ENCODE data around the gene GRIK2.
"Not testable (repeated sequence)": the region's sequence is repeated elsewhere in the genome, so short reads cannot be mapped to it uniquely, and the experiment has no call there.

GRIK2 gene

GRCh38 chr6:101633081-101633480, 239.6 kb downstream of the GRIK2 start:
- no peak for DNase-seq (ENCODE audit: low read depth)

GRCh38 chr6:101638865-101639264, 245.4 kb downstream of the GRIK2 start:
- DNase-seq (ENCODE audit: low read depth) = not testable (repeated sequence)

DNA sequence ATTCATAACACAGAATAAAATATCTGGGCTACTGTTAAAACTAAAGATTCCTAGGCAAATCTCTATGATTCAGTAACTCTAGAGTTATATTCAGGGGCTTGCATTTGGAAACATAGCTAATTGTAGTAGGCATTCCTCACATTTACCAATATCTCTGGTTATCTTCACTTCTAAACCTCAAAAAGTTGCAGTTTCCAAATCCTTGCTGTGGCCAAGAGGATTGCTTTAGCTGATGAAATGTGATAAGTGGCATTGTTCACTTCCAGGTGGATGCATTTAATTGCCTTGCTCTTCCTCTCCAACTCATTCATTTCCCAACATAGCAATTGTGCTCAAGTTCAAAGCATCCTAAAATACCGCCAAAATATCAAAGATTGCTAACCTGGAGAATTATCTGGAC, 246.6 kb downstream of the GRIK2 start:
- DNase-seq (ENCODE audit: low read depth) = no peak

DNA sequence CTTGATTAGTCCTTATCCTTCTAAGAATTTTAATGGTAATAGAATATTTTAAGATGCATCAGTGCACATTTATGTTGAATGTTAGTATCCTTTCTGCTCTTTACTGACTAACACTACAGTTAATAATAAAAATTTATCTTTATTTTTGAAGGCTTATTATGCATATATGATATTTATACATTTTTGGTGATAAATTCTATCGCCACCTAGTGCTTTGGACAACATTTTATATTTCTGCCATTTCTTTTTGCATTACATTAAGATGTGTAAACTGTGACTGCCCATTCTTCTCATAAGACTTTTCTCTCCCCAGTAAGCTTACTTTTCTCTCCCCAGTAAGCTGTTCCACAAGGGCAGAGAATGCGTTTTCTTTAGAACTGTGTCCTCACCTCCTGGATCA, 252.3 kb downstream of the GRIK2 start:
- DNase-seq (ENCODE audit: low read depth) = no peak

DNA sequence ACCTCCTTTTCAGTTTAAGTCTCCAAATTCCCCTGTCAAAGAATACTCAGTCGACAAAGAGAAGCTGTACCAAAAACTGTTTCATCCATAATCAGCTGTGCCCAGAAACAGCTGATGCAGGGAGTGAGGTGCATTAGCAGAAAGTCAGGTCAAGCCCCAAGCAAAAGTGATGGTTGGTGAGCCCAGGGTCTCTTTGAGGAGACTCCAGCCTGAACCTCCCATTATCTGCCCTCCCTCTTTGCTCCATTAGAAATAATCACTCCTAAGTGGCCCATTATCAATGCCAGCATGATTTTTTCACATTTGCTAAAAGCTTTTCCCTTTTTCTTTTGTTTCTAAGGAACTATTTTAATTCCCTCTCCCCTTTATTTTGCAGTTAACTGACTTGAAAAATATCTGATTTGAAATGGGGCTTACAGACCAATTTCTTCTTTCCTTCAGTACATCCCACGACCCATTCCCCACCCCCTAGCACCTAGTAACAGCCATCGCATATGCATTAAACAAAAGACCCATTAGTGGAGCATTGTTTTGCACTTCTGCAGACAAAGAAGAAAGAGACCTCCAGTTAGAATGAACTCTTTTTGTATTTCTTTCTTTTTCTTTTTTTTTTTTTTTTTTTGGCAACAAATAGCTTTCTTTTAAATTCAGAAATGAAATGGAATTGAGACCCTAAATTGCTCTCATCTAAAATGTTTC, 257.0 kb downstream of the GRIK2 start:
- DNase-seq (ENCODE audit: low read depth) = no peak

DNA sequence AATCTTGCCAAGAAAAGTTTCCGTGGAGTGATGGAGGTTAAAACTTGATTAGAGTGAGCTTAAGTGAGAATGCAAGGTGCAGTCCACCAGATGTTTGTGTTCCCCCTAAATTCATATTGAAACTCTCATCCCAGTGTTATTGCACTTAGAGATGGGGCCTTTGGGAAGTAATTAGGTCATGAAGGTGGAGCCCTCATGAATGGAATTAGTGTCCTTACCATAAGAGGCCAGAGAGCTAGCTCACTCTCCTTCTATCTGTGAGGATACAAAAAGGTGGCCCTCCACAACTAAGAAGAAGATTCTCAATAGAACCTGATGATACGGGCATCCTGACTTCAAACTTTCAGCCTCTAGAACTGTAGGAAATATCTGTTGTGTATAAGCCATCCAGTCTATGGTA, 258.6 kb downstream of the GRIK2 start:
- no peak for DNase-seq (ENCODE audit: low read depth)

- DNase-seq (ENCODE audit: low read depth) = no peak
Measured at GRCh38 chr6:101655109-101655508, 261.6 kb downstream of the GRIK2 start.

DNA sequence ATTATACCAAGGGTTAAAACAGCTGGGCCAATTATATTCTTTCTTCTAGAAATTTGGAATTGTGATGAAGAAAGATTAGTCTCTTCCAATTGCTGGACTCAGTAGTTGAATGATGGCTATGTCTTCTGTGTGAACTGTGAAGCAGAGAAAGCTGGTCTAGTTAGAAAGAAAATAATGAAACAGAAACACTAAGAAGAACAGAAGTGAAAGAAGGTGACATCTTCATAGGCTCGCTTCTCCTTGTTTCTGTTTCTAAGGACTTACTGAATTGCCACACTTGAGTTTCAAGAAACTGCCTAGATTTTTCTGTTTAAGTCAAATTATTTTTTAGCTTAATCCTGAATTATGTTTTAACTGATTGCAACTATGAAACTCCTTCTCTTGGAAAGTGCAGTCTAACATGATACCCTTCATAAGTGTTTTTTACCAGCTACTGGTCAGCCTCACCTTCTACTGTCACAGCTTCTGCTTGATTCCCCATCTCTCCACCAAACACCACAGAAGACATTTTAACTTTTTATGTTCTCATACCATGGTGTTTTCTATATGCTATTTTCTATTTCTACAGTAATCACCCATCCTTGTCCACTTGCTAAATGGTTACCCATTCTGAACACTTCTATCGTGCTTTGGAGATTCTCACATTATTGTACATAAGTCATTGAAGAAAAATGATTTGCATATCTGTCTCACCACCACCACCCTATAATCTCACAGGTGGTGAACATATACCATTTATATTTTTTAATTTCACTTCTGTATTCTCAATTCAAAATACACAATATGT, 268.8 kb downstream of the GRIK2 start:
- DNase-seq (ENCODE audit: low read depth) = no peak

- DNase-seq (ENCODE audit: low read depth) = no peak
Measured at GRCh38 chr6:101663100-101663499, 269.6 kb downstream of the GRIK2 start.

DNA sequence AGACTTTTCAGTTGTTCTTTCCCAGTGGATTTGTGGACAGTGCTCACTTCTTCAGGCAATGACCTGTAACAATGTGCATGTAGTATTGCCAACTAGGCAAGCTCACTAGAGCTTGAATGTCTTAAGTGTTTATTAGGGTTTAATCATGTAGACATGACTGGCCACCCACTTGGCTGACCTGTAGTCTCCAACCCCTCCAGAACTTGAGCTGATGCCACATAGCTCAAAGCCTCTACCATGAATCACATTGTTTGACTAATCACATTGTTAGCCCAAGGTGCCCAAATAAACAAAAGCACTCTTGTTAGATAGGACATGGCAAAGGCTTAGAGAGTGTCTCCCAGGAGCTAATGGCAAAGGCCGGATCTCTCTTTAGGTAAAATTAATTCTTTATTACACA, 272.7 kb downstream of the GRIK2 start:
- DNase-seq (ENCODE audit: low read depth) = peak; percentile 0

GRCh38 chr6:101668496-101669030, 275.1 kb downstream of the GRIK2 start:
- DNase-seq (ENCODE audit: low read depth) = no peak

DNA sequence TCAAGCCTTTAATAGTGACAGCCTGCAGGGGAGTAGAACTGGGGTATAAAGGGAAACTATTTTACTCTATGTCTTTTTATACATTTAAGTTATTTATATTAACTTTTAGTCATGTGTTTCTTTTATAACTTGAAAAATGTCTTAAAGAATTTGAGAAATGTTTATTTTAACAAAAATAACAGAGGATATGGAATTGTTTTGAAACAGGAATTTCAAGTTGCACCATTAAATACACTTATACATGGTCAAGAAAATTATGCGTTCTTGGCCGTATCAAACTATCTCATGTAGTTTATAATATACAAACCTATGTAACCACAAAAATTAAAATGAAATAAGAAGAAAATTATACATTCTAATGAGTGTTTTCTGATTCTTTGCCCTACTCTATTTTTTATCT, 282.7 kb downstream of the GRIK2 start:
- DNase-seq (ENCODE audit: low read depth) = no peak

DNA sequence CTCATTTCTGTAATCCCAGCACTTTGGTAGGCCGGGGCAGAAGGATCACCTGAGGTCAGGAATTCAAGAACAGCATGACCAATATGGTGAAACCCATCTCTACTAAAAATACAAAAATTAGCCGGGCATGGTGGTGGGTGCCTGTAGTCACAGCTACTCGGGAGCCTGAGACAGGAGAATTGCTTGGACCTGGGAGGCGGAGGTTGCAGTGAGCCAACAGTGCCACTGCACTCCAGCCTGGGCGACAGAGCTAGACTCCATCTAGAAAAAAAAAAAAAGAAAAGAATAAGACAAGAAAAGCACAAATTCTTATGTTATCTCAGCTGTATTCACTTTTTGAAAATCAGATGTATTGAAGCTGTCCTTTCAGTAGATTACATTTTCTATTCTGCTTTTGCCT, 289.4 kb downstream of the GRIK2 start:
- no peak for DNase-seq (ENCODE audit: low read depth)

DNA sequence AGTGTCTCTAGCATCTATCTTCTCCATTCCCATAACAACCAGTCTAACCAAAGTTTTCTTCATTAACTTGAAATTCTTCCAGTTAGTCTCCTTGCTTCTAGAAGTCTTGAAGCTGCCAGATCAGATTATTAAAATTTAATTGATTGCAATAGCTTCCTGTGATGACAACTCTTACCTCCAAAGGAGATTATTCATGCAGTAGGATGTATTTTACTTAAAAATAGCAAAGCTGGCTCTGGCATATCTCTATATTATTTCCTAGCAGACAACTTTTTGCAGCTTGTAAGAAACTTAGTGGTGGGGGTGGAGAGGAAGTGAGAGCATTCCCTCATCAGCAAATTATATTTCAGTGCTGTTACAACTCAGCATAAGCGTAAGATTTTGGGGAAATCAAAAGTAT, 290.4 kb downstream of the GRIK2 start:
- no peak for DNase-seq (ENCODE audit: low read depth)

- no peak for DNase-seq (ENCODE audit: low read depth)
Measured at GRCh38 chr6:101686653-101687052, 293.1 kb downstream of the GRIK2 start.

GRCh38 chr6:101689156-101689555, 295.6 kb downstream of the GRIK2 start:
- DNase-seq (ENCODE audit: low read depth) = no peak

DNA sequence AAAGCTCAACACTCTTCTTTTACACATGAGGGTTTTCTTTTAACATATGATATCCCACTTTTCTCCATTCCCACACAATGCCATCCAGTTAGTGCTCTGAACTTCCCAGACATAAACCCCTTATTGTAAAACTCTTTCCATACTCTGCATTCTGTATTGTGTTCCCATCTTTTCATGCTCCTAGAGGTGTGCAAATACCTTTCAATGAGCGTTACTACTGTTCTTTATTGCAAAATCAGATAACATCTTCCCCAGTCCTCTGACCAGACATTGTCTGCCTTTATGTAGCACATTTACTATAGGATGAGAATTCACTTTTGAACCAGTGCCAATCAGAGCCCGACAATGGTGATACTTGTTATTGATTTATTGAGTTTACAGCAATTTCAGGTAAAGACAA, 296.2 kb downstream of the GRIK2 start:
- DNase-seq (ENCODE audit: low read depth) = no peak

DNA sequence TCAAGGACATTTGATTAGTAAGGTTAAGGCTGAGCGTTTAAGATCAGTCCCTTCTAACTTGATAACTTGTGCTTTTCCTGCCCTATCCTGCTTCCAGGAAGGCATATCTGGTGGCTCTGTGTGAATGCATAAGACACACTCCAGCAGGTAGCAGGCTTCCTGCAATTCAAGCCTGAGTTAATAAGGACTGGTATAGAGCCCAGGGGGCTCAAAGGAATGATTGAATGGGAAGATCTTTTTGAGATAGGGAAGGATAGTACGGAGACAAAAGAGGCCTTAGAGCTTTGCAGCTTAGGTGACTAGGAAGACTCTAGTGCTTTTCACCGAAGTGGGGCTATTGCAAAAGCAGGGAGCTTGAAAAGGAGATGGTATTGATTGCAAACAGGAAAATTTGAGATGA, 307.1 kb downstream of the GRIK2 start:
- no peak for DNase-seq (ENCODE audit: low read depth)

- no peak for DNase-seq (ENCODE audit: low read depth)
Measured at GRCh38 chr6:101703311-101703710, 309.8 kb downstream of the GRIK2 start.

GRCh38 chr6:101705866-101706265, 312.4 kb downstream of the GRIK2 start:
- no peak for DNase-seq (ENCODE audit: low read depth)

DNA sequence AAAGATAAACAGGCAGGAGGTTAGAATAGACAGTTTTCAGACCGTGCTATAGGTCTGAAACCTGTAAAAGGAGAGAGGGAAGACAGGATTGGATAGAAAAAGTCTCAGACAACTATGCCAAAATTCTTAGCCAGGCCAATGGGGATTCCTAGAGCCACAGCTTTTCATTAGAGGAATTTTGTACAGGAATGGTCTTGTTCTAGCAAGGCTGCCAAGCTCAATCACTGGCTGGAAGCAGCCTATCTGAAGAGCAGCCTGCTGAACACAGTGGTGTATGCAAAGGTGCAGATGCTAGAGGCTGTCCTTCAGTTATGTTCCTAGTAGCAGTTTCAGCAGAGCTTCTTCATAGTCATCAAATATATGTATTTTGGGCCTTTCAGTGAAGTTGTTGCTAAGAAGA, 313.1 kb downstream of the GRIK2 start:
- DNase-seq (ENCODE audit: low read depth) = no peak

DNA sequence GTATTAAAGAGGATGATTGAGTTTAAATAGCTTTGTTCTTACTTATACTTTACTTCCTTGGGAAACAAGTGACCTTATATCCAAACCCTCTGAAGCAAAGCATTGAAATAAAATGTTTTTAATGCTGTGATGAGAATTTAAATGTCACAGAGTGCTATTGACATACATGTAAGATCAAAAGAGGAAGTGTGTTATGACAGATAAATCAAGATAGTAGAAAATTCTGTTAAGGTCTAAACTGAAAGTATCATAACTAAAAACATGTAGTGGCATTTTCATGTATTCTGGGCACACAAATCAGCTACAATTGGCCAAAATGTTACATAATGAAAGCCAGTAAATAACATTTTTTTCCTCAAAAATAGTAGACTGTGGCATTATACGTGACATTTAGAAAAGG, 318.0 kb downstream of the GRIK2 start:
- no peak for DNase-seq (ENCODE audit: low read depth)

- DNase-seq (ENCODE audit: low read depth) = no peak
Measured at GRCh38 chr6:101716387-101716786, 322.9 kb downstream of the GRIK2 start.

DNA sequence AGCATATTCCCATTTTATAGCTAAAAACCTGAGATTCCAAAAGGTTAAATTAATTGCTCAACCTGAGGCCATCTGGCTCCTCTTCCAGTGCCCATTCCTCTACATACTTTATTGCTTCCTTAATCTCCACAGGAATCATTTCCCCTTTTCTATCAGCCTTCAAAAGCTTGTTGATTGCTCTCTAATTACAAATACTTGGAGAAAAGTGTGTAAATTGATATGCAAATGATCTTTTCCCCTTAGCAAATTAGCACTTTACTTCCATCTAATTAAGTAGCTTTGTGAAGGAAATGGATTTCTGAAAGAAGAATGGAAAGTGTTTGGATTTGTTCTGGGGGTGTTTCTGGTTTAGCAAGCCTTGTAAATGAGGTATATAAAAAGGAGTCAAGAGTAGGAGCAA, 323.3 kb downstream of the GRIK2 start:
- DNase-seq (ENCODE audit: low read depth) = no peak
